GM23338 (cell line): Measurements from ENCODE around the gene NME9. TPM values are rescaled to one million over a fixed set of nuclear protein-coding genes. Genes with fewer than 3 reads are reported as not detected.
A peak's percentile ranks its signal among the peaks of the same experiment; 100 is the strongest.

Source experiments
- ATAC-seq: fragments of 200-7000 bp; cut with Tn5 transposase; 3 replicates; pipeline ENCODE4 v1.9.1; 2020
- DNase-seq: peaks from one replicate; pipeline ENCODE4 v3.0.0-alpha.2; 2015; ENCODE audit warnings: low spot score
- H2AFZ ChIP-seq: fragments of 200-600 bp; sonication (generic); 2 replicates; pipeline ENCODE4 v1.8.0; 2016; ENCODE audit warnings: antibody characterized with exemption, mild to moderate bottlenecking, moderate library complexity
- H3F3A ChIP-seq: fragments of 200-600 bp; sonication (generic); replicated peaks from 2 replicates; pipeline ENCODE4 v1.8.0; 2017; ENCODE audit warnings: antibody characterized with exemption, mixed run types, low read depth
- H3K27ac ChIP-seq: fragments of 200-600 bp; sonication (generic); 2 replicates; pipeline ENCODE4 v1.6.1; 2016; ENCODE audit warnings: low read depth
- H3K27me3 ChIP-seq: fragments of 200-600 bp; sonication (generic); 2 replicates; pipeline ENCODE4 v1.8.0; 2016; ENCODE audit warnings: mild to moderate bottlenecking, mixed run types, moderate library complexity; ENCODE audit not compliant: insufficient read depth
- H3K36me3 ChIP-seq: fragments of 200-600 bp; sonication (generic); 2 replicates; pipeline ENCODE4 v1.8.0; 2016; ENCODE audit warnings: mild to moderate bottlenecking; ENCODE audit not compliant: insufficient read depth
- H3K4me1 ChIP-seq: fragments of 200-600 bp; sonication (generic); 2 replicates; pipeline ENCODE4 v1.8.0; 2016; ENCODE audit warnings: mild to moderate bottlenecking, moderate library complexity; ENCODE audit not compliant: insufficient read depth
- H3K4me2 ChIP-seq: fragments of 200-600 bp; sonication (generic); 2 replicates; pipeline ENCODE4 v1.7.1; 2017; ENCODE audit warnings: mixed run types
- H3K4me3 ChIP-seq: fragments of 200-600 bp; sonication (generic); 2 replicates; pipeline ENCODE4 v1.6.1; 2016; ENCODE audit warnings: mixed run types
- H3K79me2 ChIP-seq: fragments of 200-600 bp; sonication (generic); replicated peaks from 2 replicates; pipeline ENCODE4 v1.8.0; 2017; ENCODE audit warnings: mild to moderate bottlenecking; ENCODE audit not compliant: insufficient read depth
- H3K9me2 ChIP-seq: fragments of 200-600 bp; sonication (generic); 2 replicates; pipeline ENCODE4 v1.8.0; 2017; ENCODE audit not compliant: insufficient read depth
- H4K20me1 ChIP-seq: fragments of 200-600 bp; sonication (generic); replicated peaks from 2 replicates; pipeline ENCODE4 v1.8.0; 2017; ENCODE audit warnings: mild to moderate bottlenecking; ENCODE audit not compliant: insufficient read depth
- H3K27ac Mint-ChIP-seq: 2 replicates; pipeline ENCODE4 v1.8.0; 2020; ENCODE audit warnings: inconsistent platforms, mild to moderate bottlenecking, moderate library complexity, mixed read lengths
- H3K27me3 Mint-ChIP-seq: 3 replicates; pipeline ENCODE4 v1.8.0; 2022; ENCODE audit warnings: low read depth, mild to moderate bottlenecking, moderate library complexity, mixed read lengths, inconsistent platforms; ENCODE audit not compliant: insufficient read depth, poor library complexity
- H3K36me3 Mint-ChIP-seq: 3 replicates; pipeline ENCODE4 v1.8.0; 2021; ENCODE audit warnings: low read depth, mild to moderate bottlenecking, inconsistent platforms, moderate library complexity, mixed read lengths
- H3K4me1 Mint-ChIP-seq: 3 replicates; pipeline ENCODE4 v1.8.0; 2020; ENCODE audit warnings: mild to moderate bottlenecking, inconsistent platforms, mixed read lengths
- H3K4me3 Mint-ChIP-seq: 3 replicates; pipeline ENCODE4 v1.8.0; 2021; ENCODE audit warnings: moderate library complexity, mild to moderate bottlenecking, inconsistent platforms, mixed read lengths
- H3K9me3 Mint-ChIP-seq: 3 replicates; pipeline ENCODE4 v1.8.0; 2020; ENCODE audit warnings: moderate library complexity, mild to moderate bottlenecking, inconsistent platforms, mixed read lengths
- EZH2 ChIP-seq: fragments of 200-600 bp; sonication (generic); IDR thresholded peaks from one replicate; pipeline ENCODE4 v1.8.0; 2017; ENCODE audit warnings: antibody characterized with exemption, mild to moderate bottlenecking, low read depth; ENCODE audit not compliant: unreplicated experiment
- EZH2phosphoT487 ChIP-seq: fragments of 200-600 bp; sonication (generic); IDR thresholded peaks from one replicate; pipeline ENCODE4 v1.8.1; 2018; ENCODE audit warnings: antibody characterized with exemption; ENCODE audit not compliant: unreplicated experiment
- JUNB ChIP-seq: IDR thresholded peaks from one replicate; pipeline ENCODE4 v1.6.1; 2016; ENCODE audit warnings: antibody characterized with exemption; ENCODE audit not compliant: unreplicated experiment
- NANOG ChIP-seq: IDR thresholded peaks from 2 replicates; pipeline ENCODE4 v1.6.1; 2016; ENCODE audit warnings: antibody characterized with exemption, borderline replicate concordance
- POLR2AphosphoS5 ChIP-seq: IDR thresholded peaks from 2 replicates; pipeline ENCODE4 v1.6.1; 2016; ENCODE audit warnings: antibody characterized with exemption, low read depth
- STAT1 ChIP-seq: IDR thresholded peaks from one replicate; pipeline ENCODE4 v1.6.1; 2016; ENCODE audit warnings: antibody characterized with exemption; ENCODE audit not compliant: unreplicated experiment
- ZNF114 ChIP-seq: fragments of 250-450 bp; sonication (Bioruptor Pico); IDR thresholded peaks from 2 replicates; pipeline ENCODE4 v1.5.0; 2020; ENCODE audit warnings: mild to moderate bottlenecking, moderate library complexity
- ZNF331 ChIP-seq: fragments of 250-450 bp; sonication (Bioruptor Pico); IDR thresholded peaks from 2 replicates; pipeline ENCODE4 v1.5.0; 2020; ENCODE audit warnings: low read depth, mild to moderate bottlenecking, moderate library complexity
- polyA plus RNA-seq: library from polyadenylated mRNA; unstranded; fragments of >200 nt; fragmentation: Nextera tagmentation; extraction: Ambion mirVana; gene quantifications from 2 replicates; pipeline ENCODE4 v1.2.1, GENCODE V29; 2016
- total RNA-seq: library from RNA; depleted of rRNA; stranded (reverse); fragments of >200 nt; shearing (Covaris generic); gene quantifications from 2 replicates; pipeline ENCODE4 v1.2.3, GENCODE V29; 2014
- TF ChIP-seq, protein P1 (sequence below): IDR thresholded peaks from 2 replicates; pipeline ENCODE4 v1.6.1; 2016; ENCODE audit warnings: antibody characterized with exemption
- TF ChIP-seq, protein P2 (sequence below): IDR thresholded peaks from one replicate; pipeline ENCODE4 v1.6.1; 2018; ENCODE audit warnings: antibody characterized with exemption; ENCODE audit not compliant: unreplicated experiment

NME9 gene
- total and polyA plus RNA-seq, 2 experiments from 2014 or later = 0.14 to 2.0 TPM

GRCh38 chr3:138362538-138362937 lies 32.9 kb upstream of the NME9 start (continued):
- TF ChIP-seq POLR2AphosphoS5 (no peak), JUNB (no peak), NANOG (no peak), EZH2 (no peak)

- Mint-ChIP-seq H3K4me3 (no peak overlapping the region), H3K27ac (peak overlapping the region; percentile 62; the same call in 1 of the 2 replicates), H3K4me1 (peaks cover 7% of the 10 kb centered on the region), H3K9me3 (no peaks in the 10 kb centered on the region), H3K27me3 (peaks cover 3% of the 10 kb centered on the region), H3K36me3 (no peaks in the 10 kb centered on the region)
- Histone ChIP-seq H3K27me3 (no peaks in the 10 kb centered on the region), H3K4me1 (no peaks in the 10 kb centered on the region), H3F3A (no peaks in the 10 kb centered on the region), H3K4me2 (no peak overlapping the region), H3K79me2 (no peaks in the 10 kb centered on the region), H2AFZ (no peak overlapping the region), H3K27ac (no peak overlapping the region), H3K4me3 (no peak overlapping the region), H3K36me3 (no peaks in the 10 kb centered on the region), H3K9me2 (no peaks in the 10 kb centered on the region), H4K20me1 (no peaks in the 10 kb centered on the region)
- TF ChIP-seq ZNF114 = no peak
- no peak for TF ChIP-seq EZH2phosphoT487
- TF ChIP-seq NANOG = no peak
- no peak for TF ChIP-seq EZH2
- no peak for TF ChIP-seq JUNB
- TF ChIP-seq STAT1 = no peak
- TF ChIP-seq, protein P1, sequence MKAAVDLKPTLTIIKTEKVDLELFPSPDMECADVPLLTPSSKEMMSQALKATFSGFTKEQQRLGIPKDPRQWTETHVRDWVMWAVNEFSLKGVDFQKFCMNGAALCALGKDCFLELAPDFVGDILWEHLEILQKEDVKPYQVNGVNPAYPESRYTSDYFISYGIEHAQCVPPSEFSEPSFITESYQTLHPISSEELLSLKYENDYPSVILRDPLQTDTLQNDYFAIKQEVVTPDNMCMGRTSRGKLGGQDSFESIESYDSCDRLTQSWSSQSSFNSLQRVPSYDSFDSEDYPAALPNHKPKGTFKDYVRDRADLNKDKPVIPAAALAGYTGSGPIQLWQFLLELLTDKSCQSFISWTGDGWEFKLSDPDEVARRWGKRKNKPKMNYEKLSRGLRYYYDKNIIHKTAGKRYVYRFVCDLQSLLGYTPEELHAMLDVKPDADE = no peak
- TF ChIP-seq ZNF331 (CRISPR knock-in tag) = no peak
- TF ChIP-seq, protein P2, sequence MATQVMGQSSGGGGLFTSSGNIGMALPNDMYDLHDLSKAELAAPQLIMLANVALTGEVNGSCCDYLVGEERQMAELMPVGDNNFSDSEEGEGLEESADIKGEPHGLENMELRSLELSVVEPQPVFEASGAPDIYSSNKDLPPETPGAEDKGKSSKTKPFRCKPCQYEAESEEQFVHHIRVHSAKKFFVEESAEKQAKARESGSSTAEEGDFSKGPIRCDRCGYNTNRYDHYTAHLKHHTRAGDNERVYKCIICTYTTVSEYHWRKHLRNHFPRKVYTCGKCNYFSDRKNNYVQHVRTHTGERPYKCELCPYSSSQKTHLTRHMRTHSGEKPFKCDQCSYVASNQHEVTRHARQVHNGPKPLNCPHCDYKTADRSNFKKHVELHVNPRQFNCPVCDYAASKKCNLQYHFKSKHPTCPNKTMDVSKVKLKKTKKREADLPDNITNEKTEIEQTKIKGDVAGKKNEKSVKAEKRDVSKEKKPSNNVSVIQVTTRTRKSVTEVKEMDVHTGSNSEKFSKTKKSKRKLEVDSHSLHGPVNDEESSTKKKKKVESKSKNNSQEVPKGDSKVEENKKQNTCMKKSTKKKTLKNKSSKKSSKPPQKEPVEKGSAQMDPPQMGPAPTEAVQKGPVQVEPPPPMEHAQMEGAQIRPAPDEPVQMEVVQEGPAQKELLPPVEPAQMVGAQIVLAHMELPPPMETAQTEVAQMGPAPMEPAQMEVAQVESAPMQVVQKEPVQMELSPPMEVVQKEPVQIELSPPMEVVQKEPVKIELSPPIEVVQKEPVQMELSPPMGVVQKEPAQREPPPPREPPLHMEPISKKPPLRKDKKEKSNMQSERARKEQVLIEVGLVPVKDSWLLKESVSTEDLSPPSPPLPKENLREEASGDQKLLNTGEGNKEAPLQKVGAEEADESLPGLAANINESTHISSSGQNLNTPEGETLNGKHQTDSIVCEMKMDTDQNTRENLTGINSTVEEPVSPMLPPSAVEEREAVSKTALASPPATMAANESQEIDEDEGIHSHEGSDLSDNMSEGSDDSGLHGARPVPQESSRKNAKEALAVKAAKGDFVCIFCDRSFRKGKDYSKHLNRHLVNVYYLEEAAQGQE = no peak
- ATAC-seq (no peak; the same call in 2 of the 3 replicates), DNase-seq (no peak)
Observed at GRCh38 chr3:138361561-138361971, 31.9 kb upstream of the NME9 start.
